ENCODE data around the gene AGBL5.

DNA sequence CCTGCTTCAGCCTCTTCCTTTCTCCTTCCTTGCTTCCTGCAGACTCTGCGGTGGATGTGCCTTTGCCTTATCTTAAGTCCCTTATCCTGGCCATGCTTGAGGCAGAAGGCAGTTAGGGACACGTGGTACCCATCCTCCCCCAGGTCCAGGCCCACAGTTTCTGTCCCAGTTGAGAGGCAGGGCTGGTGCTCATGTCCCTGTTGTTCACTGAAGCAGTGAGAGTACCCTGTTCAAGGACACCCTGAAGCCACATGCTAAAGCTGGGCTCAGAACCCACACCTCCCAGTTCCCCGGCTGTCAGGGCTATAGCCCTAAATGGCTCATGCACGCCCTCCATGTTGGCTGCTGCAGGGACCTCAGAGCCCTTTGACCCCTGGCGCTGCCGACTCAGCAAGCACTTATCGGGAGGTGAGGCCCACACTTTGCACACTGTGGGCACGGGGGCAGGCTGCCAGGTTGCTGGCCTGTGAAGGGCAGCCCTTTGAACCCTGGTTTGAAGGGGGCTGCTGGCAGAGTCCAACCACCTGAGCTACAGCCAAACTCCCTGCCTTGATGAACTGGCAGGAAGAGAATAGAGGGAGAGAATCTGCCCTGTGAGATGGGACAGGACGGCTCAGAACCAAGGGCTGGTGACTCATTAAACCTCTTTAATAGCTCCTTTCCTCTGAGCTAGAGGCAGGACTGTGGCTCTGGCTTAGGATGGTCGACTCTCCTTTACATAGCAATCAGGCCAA is 41.4 kb downstream of the AGBL5 start:
- TF ChIP-seq RCOR1 (IDR thresholded peaks at IDR 0.05; ENCODE audit: borderline replicate concordance in 1 of 2, low read depth in 2 of 2, low read length in 2 of 2) (peak; percentile 68 to 97; a peak in 3 of 4 replicates), SAP30 (IDR thresholded peaks at IDR 0.05; ENCODE audit: borderline replicate concordance, insufficient read depth, low read depth, low read length, poor library complexity, severe bottlenecking) (no peak), CHD2 (IDR thresholded peaks at IDR 0.05; ENCODE audit: low read depth, low read length) (no peak), GABPA (tag; conservative IDR thresholded peaks at IDR 0.05; ENCODE audit: low read depth) (peak; percentile 29; the same call in 1 of the 2 replicates), EP300 (IDR thresholded peaks at IDR 0.05; ENCODE audit: low read length) (peak; percentile 89), ZNF778 (CRISPR knock-in tag; IDR thresholded peaks at IDR 0.05) (no peak), ZNF253 (CRISPR knock-in tag; conservative IDR thresholded peaks at IDR 0.05) (no peak), ZNF146 (CRISPR knock-in tag; IDR thresholded peaks at IDR 0.05; ENCODE audit: unreplicated experiment) (no peak), POLR2G (IDR thresholded peaks at IDR 0.05; ENCODE audit: low read depth, low read length) (no peak), U2AF1 (optimal IDR thresholded peaks at IDR 0.05; ENCODE audit: low read depth, low read length) (no peak)
- TF ChIP-seq, protein P1, sequence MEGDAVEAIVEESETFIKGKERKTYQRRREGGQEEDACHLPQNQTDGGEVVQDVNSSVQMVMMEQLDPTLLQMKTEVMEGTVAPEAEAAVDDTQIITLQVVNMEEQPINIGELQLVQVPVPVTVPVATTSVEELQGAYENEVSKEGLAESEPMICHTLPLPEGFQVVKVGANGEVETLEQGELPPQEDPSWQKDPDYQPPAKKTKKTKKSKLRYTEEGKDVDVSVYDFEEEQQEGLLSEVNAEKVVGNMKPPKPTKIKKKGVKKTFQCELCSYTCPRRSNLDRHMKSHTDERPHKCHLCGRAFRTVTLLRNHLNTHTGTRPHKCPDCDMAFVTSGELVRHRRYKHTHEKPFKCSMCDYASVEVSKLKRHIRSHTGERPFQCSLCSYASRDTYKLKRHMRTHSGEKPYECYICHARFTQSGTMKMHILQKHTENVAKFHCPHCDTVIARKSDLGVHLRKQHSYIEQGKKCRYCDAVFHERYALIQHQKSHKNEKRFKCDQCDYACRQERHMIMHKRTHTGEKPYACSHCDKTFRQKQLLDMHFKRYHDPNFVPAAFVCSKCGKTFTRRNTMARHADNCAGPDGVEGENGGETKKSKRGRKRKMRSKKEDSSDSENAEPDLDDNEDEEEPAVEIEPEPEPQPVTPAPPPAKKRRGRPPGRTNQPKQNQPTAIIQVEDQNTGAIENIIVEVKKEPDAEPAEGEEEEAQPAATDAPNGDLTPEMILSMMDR (IDR thresholded peaks at IDR 0.05 in 2 of 3, conservative IDR thresholded peaks at IDR 0.05 in 1 of 3; ENCODE audit: insufficient read depth in 2 of 3, low read depth in 1 of 3, low read length in 3 of 3): no peak
- TF ChIP-seq, protein P2, sequence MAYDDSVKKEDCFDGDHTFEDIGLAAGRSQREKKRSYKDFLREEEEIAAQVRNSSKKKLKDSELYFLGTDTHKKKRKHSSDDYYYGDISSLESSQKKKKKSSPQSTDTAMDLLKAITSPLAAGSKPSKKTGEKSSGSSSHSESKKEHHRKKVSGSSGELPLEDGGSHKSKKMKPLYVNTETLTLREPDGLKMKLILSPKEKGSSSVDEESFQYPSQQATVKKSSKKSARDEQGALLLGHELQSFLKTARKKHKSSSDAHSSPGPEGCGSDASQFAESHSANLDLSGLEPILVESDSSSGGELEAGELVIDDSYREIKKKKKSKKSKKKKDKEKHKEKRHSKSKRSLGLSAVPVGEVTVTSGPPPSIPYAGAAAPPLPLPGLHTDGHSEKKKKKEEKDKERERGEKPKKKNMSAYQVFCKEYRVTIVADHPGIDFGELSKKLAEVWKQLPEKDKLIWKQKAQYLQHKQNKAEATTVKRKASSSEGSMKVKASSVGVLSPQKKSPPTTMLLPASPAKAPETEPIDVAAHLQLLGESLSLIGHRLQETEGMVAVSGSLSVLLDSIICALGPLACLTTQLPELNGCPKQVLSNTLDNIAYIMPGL (CRISPR knock-in tag; IDR thresholded peaks at IDR 0.05): no peak
